Stimulated activated naive CD8-positive, alpha-beta T cell treated with anti-CD3 and anti-CD28 coated beads, Interleukin-15, amount 100 ng/mL, for 72 hours (primary cell): Measurements from ENCODE around the gene HOMER1.

Experiments used
- ATAC-seq: fragments of 150-1000 bp; cut with Tn5 transposase; 2 replicates; pipeline ENCODE4 v1.10.0; 2021; ENCODE audit warnings: mild to moderate bottlenecking, moderate library complexity
- DNase-seq, 2 donors: peaks; one replicate each; pipeline ENCODE4 v3.0.0; 2021 to 2022
- H3K27ac Mint-ChIP-seq, 2 donors: one replicate each; pipeline ENCODE4 v1.8.0; 2022; ENCODE audit warnings: mild to moderate bottlenecking in 2 of 2, mixed read lengths in 2 of 2, moderate library complexity in 2 of 2
- H3K27me3 Mint-ChIP-seq: one replicate; pipeline ENCODE4 v1.8.0; 2022; ENCODE audit warnings: mixed read lengths
- H3K4me1 Mint-ChIP-seq: one replicate; pipeline ENCODE4 v1.8.0; 2022; ENCODE audit warnings: mild to moderate bottlenecking, mixed read lengths
- H3K4me3 Mint-ChIP-seq, 2 donors: one replicate each; pipeline ENCODE4 v1.8.0; 2022; ENCODE audit warnings: mild to moderate bottlenecking in 2 of 2, mixed read lengths in 2 of 2, moderate library complexity in 1 of 2
- H3K9me3 Mint-ChIP-seq, 2 donors: one replicate each; pipeline ENCODE4 v1.8.0; 2022; ENCODE audit warnings: mixed read lengths in 2 of 2

The HOMER1 gene, protein sequence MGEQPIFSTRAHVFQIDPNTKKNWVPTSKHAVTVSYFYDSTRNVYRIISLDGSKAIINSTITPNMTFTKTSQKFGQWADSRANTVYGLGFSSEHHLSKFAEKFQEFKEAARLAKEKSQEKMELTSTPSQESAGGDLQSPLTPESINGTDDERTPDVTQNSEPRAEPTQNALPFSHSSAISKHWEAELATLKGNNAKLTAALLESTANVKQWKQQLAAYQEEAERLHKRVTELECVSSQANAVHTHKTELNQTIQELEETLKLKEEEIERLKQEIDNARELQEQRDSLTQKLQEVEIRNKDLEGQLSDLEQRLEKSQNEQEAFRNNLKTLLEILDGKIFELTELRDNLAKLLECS

DNA sequence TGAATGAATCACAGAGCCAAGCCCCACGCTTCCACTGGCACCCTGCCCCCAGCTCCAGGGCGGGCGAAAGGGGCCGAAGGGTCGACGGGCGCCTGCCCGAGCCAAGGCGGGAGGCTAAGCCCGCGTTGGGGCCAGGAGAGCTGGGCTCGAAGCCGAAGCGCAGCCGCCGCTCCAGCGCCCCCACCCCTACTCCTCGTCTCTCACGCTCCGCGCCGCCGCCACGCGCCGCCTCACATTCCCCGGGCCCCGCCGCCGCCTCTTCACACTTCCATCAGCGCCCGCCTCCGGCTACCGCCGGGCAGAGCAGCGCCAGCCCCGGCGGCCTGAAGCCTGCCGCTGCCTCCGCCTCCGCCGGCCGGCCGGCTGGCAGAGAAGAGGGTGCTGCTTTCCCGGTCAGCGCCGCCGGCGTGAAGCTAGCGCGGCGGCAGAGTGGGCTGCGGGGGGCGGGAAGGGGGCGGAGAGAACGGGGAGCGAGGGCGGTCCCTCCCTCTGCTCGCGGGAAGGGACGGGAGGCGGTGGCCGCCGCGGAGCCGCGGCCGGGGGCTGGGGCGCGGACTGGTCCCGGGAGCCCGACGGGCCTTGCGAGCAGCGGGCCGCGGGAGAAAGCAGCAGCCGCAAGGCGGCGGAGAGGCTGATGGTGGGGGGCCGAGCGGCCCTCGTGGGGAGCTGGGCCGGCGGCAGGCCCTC is at the start of gene HOMER1:
Gene HOMER1 (minus strand): TSS at position 431 of the 687 bp plus-strand sequence. CDS start 1,360 bp downstream, outside the sequence.
- DNase-seq = peak; percentile 70 to 73
- Mint-ChIP-seq H3K4me1 (peaks cover 58% of the 10 kb centered on the region), H3K4me3 (peak within 1 kb of the TSS; percentile 91 to 95), H3K27ac (peak within 1 kb of the TSS; percentile 92 to 98), H3K27me3 (peaks cover 11% of the 10 kb centered on the region), H3K9me3 (no peaks in the 10 kb centered on the region)
- peak; percentile 77 for ATAC-seq

DNA sequence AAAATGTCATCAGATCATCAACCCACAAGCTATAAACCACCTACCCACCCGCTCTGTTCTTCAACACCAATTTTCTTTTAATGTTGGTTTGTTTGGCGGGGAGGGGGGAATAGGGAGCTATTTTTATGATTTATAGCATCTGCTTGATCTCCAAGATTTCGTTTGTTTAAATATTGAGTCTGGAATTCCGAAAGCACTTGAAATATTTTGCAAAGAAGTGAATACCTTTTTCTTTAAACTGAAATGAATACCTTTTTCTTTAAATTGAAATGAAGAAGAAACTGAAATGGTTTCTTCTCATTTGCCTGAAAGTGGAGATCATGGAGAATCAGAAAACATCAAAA is 49.3 kb upstream of the HOMER1 start:
- H3K9me3 Mint-ChIP-seq = peaks cover 12 to 22% of the 10 kb centered on the region in 2 donors
- no peaks in the 10 kb centered on the region for H3K27me3 Mint-ChIP-seq
- DNase-seq = no peak
- no peak for ATAC-seq
- no peak overlapping the region for H3K4me3 Mint-ChIP-seq
- H3K27ac Mint-ChIP-seq = no peak overlapping the region
- H3K4me1 Mint-ChIP-seq = peaks cover 49% of the 10 kb centered on the region

DNA sequence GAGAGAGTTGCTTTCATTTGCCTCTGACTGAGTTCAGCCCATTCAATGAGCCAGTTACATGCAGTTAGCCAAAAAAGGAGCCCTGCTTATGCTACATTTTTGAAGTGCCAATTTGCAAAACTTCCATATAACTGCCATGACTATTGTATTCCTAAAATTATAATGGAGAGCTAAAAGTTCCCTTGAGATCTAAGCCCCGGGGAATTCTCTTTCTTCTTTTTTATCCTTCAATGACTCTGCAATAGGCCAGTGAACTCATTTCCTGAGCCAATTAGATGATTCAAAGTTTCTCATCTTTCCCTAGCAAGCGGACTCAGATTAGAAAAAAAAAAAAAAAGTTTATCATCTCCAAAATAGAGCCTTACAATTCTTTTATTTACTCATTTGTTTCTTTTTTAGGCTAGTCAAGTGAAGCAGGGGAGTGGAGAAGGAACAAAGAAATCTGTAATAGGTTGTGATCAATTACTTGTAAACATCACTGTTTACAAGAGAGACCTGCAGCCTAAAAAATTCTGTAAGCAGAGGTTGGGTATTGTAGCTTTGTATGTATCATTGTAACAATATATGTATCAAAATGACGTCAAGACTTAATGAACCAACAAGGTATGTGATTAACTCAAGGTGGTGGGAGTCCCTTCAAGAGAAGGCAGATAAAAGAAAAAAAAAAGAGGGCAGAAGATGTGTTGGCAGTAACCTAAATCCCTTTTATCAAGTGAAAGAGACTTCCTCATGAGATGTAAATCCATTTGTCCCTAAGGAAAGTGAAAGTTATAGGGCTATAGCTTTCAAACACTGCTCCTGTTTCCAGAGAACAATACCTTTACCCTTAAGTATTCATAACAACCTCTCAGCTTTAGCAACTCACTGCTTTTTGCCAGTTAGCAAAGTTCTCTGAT is 48.7 kb upstream of the HOMER1 start:
- H3K27me3 Mint-ChIP-seq = no peaks in the 10 kb centered on the region
- peaks cover 12 to 22% of the 10 kb centered on the region in 2 donors for H3K9me3 Mint-ChIP-seq
- H3K27ac Mint-ChIP-seq = peak overlapping the region; percentile 92 to 93
- peak overlapping the region in 1 of 2 donors; percentile 53 for H3K4me3 Mint-ChIP-seq
- peaks cover 49% of the 10 kb centered on the region for H3K4me1 Mint-ChIP-seq
- DNase-seq (no peak), ATAC-seq (no peak)

DNA sequence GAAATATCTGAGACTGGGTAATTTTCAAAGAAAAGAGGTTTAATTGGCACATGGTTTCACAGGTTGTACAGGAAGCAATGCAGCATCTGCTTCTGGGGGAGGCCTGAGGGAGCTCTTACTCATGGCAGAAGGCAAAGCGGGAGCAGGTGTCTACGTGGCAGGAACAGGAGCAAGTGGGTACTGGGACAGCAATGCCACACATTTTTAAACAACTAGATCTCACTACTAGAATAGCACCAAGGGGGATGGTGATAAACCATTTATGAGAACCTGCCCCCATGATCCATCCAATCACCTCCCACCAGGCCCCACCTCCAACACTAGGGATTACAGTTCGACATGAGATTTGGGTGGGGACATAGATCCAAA is 47.6 kb upstream of the HOMER1 start:
- peak; percentile 62 for ATAC-seq
- peak overlapping the region; percentile 100 for H3K27ac Mint-ChIP-seq
- peaks cover 49% of the 10 kb centered on the region for H3K4me1 Mint-ChIP-seq

DNA sequence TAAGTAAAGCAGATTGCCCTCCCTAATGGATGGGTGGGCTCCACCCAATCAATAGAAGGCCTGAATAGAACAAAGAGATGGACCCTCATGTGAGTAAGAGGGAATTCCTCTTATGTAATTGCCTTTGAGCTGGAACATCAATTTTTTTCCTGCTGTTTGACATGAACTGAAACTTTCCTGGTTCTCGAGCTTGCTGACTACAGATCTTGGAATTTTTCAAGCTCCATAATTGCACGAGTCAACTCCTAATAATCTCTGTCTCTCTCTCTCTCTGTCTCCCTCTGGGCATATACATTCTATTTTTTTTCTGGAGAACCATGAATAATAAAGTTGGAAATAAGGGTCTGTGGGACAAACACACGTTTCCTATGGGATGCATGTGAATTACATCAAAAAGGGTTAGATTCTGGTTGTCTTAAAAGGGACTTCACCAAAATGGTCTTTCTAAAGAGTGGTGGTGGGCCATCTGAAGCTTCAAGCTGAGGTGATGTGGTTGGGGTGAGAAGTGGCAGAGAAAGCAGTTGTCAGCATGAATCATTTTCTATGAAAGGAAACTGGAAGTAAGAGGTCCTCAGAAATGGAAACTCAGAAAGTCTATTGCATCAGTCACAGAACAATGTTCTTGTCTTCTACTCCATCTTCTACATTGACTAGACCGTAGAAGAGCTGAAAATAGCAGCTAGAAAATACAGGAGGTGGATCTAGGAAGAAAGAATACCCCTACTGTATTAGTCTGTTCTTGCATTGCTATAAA is 47.0 kb upstream of the HOMER1 start:
- H3K4me3 Mint-ChIP-seq = peak overlapping the region; percentile 66 to 77

More for the DNA sequence above, 47.6 kb upstream of the HOMER1 start:
- H3K9me3 Mint-ChIP-seq = peaks cover 12 to 22% of the 10 kb centered on the region in 2 donors
- peak overlapping the region; percentile 66 to 77 for H3K4me3 Mint-ChIP-seq
- peak; percentile 45 to 48 for DNase-seq
- no peaks in the 10 kb centered on the region for H3K27me3 Mint-ChIP-seq

DNA sequence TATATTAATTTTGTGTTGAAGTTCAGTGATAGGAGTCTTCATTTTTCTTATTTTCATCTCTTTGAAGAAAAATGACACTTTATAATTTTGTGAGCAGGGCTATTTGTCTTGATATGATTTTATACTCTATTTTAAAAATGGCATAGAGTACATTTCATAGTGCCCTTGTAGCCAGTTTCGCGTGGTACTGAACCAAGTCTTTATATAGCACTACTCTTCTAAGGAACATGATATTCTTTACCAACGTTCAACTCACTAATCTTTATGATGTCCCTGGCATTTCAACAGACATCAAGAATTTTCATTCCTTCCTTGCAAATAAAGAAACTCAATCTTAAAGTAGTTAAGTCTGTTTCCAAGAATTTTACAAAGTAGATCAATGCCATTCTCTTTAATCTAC is 41.5 kb upstream of the HOMER1 start:
- H3K9me3 Mint-ChIP-seq = peaks cover 10% of the 10 kb centered on the region in 2 donors
- ATAC-seq = no peak
- no peak for DNase-seq
- no peak overlapping the region for H3K4me3 Mint-ChIP-seq
- H3K27me3 Mint-ChIP-seq = no peaks in the 10 kb centered on the region
- peaks cover 22% of the 10 kb centered on the region for H3K4me1 Mint-ChIP-seq
- H3K27ac Mint-ChIP-seq = no peak overlapping the region

More for the DNA sequence above, 47.0 kb upstream of the HOMER1 start:
- Mint-ChIP-seq H3K4me1 (peaks cover 49% of the 10 kb centered on the region), H3K9me3 (peaks cover 12 to 22% of the 10 kb centered on the region in 2 donors), H3K27ac (peak overlapping the region; percentile 100), H3K27me3 (no peaks in the 10 kb centered on the region)
- peak; percentile 97 for ATAC-seq
- DNase-seq = peak; percentile 36 to 70

DNA sequence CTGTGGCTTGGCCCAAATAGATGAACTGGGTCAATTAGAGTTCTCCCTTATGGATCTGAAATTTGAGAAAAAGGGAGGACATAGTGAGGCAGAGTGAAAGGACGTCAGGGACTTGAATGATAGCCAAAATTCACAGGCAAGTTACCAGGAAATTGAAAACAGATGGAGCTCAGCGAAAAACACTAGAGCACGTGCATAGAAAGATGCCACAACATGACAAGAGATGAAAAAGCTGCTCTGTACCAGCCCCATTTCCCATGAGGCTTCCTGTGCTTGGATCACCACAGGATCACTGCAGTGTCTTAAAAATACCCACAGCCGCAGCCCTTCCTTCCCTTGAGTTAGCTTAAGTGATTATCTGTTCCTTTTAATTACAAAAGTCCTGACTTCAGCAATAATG is 39.0 kb upstream of the HOMER1 start:
- DNase-seq (no peak), ATAC-seq (no peak)

DNA sequence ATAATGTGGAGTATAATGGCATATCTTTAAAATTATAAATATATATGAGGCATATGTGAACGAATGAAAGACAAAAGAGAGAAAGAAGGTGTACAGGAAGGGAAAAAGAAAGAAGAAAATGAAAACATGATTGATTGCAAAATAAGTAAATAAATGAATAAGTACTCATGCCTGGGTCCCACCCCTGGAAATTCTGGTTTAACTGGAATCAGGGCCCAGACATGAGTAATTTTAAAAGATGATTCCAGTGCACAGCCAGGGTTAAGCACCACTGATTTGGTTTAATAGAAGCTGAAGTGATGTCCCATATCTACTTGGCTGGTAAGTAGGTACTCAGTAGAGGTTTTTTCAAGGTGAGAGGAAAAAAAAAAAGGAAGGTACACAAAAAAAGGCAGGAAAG is 34.0 kb upstream of the HOMER1 start:
- Mint-ChIP-seq H3K9me3 (peaks cover 0 to 6% of the 10 kb centered on the region in 2 donors), H3K4me1 (peaks cover 4% of the 10 kb centered on the region), H3K4me3 (no peak overlapping the region), H3K27me3 (no peaks in the 10 kb centered on the region), H3K27ac (peak overlapping the region in 1 of 2 donors; percentile 42)
- ATAC-seq (no peak), DNase-seq (no peak)

More for the DNA sequence above, 39.0 kb upstream of the HOMER1 start:
- Mint-ChIP-seq H3K27me3 (no peaks in the 10 kb centered on the region), H3K27ac (no peak overlapping the region), H3K4me1 (peaks cover 12% of the 10 kb centered on the region), H3K9me3 (peaks cover 0 to 6% of the 10 kb centered on the region in 2 donors), H3K4me3 (no peak overlapping the region)

DNA sequence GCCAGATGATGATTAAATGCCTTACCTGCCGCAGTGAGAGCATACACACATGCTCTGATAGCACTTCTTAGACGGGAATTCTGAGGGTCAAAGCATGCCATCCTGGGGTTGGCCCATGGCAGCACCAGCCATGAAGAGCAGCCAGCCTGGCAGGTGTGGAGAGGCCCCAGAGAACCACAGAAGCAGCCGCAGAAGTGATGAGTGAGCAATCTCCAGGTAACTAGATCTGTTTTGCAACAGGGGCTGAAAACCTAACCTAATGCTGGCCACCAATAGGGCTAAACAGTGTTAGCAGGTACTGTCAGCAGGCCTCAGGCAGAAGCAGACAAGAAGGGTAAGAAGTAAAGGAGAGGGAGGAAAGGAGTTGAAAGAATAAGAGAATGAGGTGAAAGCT is 33.5 kb upstream of the HOMER1 start:
- Mint-ChIP-seq H3K27me3 (no peaks in the 10 kb centered on the region), H3K27ac (no peak overlapping the region), H3K4me3 (no peak overlapping the region), H3K9me3 (peaks cover 0 to 6% of the 10 kb centered on the region in 2 donors), H3K4me1 (no peaks in the 10 kb centered on the region)
- ATAC-seq (no peak), DNase-seq (no peak)

DNA sequence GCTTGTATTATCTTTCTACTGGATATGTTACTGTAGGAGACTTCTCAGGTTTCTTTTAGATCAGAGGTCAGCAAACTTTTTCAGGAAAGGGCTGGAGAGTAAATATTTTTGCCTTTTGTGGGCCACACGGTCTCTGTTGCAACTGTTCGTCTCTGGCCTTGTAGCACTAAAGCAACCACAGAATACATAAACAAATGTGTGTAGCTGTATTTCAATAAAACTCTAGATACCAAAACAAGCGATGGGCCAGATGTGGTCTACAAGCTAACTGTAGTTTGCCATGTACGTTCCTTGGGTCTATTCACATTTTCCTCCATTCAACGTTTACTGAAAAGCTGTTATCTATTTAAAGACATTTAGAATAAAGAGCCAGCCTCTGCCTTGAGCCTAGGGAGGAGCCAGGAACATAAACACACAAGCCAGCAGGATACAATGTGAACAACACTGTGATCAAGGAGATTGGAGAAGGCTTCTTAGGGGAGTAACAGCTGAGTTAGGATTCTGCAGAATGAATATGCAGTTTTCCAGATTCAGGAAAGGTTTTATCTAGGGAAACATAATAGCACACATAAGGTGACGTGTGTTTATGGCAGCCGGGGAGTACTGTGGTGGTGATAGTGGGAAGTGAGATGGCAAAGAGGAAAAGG is 33.0 kb upstream of the HOMER1 start:
- DNase-seq (no peak), ATAC-seq (no peak)
- Mint-ChIP-seq H3K4me3 (no peak overlapping the region), H3K27ac (no peak overlapping the region), H3K4me1 (no peaks in the 10 kb centered on the region), H3K27me3 (no peaks in the 10 kb centered on the region), H3K9me3 (peaks cover 0 to 3% of the 10 kb centered on the region in 2 donors)

DNA sequence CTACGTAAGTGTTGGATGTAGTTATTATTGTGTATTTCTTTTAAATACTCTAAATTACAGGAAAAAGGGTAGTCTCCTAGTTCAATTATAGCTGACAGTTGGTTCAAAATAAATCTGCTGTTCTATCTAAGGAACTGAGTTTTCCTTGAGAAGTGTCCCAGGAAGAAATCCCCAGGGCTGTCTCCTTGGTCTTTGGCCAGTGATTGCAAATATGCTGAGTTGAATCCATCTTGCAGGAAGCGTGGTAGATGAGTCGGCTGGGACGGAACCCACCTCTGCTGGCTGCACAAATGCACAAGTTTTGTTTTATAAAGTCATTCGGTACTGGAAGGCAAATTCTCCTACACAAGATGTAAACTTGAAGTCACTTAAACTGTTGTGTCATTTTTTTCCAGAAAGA is 30.2 kb upstream of the HOMER1 start:
- Mint-ChIP-seq H3K4me3 (no peak overlapping the region), H3K9me3 (no peaks in the 10 kb centered on the region), H3K27me3 (no peaks in the 10 kb centered on the region), H3K27ac (no peak overlapping the region), H3K4me1 (no peaks in the 10 kb centered on the region)
- DNase-seq (no peak), ATAC-seq (no peak)

DNA sequence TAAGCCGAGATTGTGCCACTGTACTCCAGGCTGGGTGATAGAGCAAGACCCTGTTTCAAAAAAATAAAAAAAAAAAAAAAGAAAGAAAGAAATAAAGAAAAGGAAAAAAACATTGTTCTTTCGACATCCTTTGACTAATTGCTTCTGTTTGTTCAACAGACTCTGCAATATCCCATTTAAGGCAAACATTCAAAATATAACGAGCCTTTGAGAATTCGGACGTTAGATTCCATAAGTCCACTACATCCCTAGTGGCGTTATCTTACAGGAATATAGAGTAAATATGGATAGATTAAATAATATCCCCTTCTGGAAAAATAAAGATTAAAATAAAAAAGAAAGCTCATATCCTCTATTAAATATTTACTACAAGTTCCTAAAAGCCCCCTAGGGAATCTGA is 27.0 kb upstream of the HOMER1 start:
- Mint-ChIP-seq H3K4me3 (no peak overlapping the region), H3K27ac (no peak overlapping the region), H3K4me1 (no peaks in the 10 kb centered on the region), H3K9me3 (no peaks in the 10 kb centered on the region), H3K27me3 (no peaks in the 10 kb centered on the region)
- ATAC-seq (no peak), DNase-seq (no peak)

DNA sequence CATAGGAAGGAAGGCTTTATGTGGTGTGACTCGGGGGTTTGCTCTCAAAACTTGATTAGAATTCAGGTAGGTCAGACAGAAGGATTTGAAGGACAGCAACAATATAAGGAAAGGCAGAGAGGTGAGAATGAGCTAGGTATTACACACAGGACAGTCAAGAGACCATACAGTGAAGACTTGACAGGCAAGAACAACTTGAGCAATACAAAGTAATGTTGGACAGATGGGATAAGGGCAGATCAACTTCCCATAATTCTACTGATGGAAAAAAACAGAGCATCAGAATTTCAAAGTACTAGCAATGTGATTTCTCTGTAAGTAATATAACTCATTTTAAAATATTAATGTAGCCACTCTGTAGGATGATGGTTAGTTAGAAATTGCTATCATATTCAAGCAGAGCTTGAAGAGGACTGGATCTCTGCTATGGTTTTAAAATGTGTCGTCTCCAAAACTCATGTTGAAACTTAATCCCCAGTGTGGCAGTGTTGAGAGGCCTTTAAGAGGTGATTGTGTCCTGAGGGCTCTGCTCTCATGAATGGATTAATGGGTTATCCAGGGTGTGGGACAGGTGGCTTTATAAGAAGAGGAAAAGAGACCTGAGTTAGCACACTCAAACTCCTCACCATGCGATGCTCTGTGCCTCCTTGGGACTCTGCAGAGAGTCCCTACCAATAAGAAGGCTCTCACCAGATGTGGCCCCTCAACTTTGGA is 22.4 kb upstream of the HOMER1 start:
- H3K27me3 Mint-ChIP-seq = no peaks in the 10 kb centered on the region
- ATAC-seq = no peak
- H3K4me3 Mint-ChIP-seq = no peak overlapping the region
- H3K4me1 Mint-ChIP-seq = no peaks in the 10 kb centered on the region
- H3K27ac Mint-ChIP-seq = no peak overlapping the region
- DNase-seq = no peak
- no peaks in the 10 kb centered on the region for H3K9me3 Mint-ChIP-seq
